ENCODE results near the gene INHBC. TPM values are rescaled to one million over a fixed set of nuclear protein-coding genes. Genes with fewer than 3 reads are reported as not detected.
"Not testable (repeated sequence)": the region's sequence is repeated elsewhere in the genome, so short reads cannot be mapped to it uniquely, and the experiment has no call there.

INHBC gene
- total RNA-seq, 4 donors from 2014 or later, result not detected

DNA sequence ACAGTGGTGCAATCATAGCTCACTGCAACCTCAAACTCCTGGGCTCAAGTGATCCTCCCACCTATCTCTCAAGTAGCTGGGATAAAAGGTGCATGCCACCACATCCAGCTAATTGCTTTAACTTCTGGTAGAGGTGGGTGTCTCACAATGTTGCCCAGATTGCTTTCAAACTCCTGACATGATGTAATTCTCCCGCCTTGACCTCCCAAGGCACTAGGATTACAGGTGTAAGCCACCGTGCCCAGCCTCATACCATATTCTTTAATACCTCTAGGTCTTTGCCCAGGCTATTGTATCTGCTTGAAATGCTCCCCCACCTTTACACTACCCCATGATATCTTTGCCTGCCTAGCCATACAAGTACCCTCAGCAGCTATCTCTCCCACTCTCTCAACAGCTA, 15.1 kb upstream of the INHBC start:
- Histone ChIP-seq H3K4me3 (no peak overlapping the region), H3K27ac (no peak overlapping the region), H3K27me3 (no peaks in the 10 kb centered on the region), H3K9me3 (no peaks in the 10 kb centered on the region), H3K36me3 (peaks cover 0 to 4% (median 0%) of the 10 kb centered on the region in 3 donors), H3K4me1 (no peaks in the 10 kb centered on the region)
- no peak for DNase-seq
- no peak for TF ChIP-seq POLR2A (IDR thresholded peaks at IDR 0.05)
- TF ChIP-seq, protein P1, sequence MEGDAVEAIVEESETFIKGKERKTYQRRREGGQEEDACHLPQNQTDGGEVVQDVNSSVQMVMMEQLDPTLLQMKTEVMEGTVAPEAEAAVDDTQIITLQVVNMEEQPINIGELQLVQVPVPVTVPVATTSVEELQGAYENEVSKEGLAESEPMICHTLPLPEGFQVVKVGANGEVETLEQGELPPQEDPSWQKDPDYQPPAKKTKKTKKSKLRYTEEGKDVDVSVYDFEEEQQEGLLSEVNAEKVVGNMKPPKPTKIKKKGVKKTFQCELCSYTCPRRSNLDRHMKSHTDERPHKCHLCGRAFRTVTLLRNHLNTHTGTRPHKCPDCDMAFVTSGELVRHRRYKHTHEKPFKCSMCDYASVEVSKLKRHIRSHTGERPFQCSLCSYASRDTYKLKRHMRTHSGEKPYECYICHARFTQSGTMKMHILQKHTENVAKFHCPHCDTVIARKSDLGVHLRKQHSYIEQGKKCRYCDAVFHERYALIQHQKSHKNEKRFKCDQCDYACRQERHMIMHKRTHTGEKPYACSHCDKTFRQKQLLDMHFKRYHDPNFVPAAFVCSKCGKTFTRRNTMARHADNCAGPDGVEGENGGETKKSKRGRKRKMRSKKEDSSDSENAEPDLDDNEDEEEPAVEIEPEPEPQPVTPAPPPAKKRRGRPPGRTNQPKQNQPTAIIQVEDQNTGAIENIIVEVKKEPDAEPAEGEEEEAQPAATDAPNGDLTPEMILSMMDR (IDR thresholded peaks at IDR 0.05), result no peak

- TF ChIP-seq, protein P1 (IDR thresholded peaks at IDR 0.05), result no peak
- no peak for TF ChIP-seq POLR2A (IDR thresholded peaks at IDR 0.05)
- H3K27me3 ChIP-seq, result no peaks in the 10 kb centered on the region
- DNase-seq, result no peak
- peaks cover 0 to 7% (median 0%) of the 10 kb centered on the region in 3 donors for H3K36me3 ChIP-seq
- H3K27ac ChIP-seq, result no peak overlapping the region
- H3K4me3 ChIP-seq, result no peak overlapping the region
- H3K9me3 ChIP-seq, result no peaks in the 10 kb centered on the region
- no peaks in the 10 kb centered on the region for H3K4me1 ChIP-seq
Measured at GRCh38 chr12:57420482-57420881, 14.1 kb upstream of the INHBC start.

GRCh38 chr12:57426948-57427347, 7.6 kb upstream of the INHBC start:
- peaks cover 0 to 12% (median 0%) of the 10 kb centered on the region in 3 donors for H3K36me3 ChIP-seq
- not testable (repeated sequence) for H3K27ac ChIP-seq, H3K4me3 ChIP-seq, DNase-seq, H3K9me3 ChIP-seq, H3K4me1 ChIP-seq, H3K27me3 ChIP-seq

GRCh38 chr12:57428965-57429364, 5.6 kb upstream of the INHBC start:
- peak overlapping the region in 2 of 4 donors; percentile 92 to 97 for H3K27ac ChIP-seq

DNA sequence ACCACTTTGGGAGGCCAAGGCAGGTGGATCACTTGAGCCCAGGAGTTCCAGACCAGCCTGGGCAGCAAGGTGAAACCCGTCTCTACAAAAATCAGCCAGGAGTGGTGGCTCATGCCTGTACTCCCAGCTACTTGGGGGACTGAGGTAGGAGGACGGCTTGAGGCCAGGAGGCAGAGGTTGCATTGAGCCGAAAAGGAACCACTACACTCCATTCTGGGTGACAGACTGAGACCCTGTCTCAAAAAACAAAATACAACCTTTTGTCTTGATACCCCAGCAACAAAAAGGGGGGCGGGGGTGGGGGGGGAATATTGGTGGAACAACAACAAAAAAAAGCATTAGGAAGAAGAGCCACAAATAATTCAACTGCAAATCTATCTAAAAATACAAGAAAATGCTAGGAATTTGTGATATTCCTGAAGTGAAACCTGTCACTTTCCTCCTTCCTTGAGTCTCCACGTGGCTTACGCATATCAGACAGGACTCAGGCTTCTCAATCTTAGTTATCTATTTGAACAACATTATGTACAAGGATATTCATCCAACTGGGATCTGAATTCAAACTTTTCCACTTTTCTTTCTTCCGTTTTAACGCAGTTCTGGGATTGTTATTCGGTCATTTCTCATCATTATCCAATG, 5.0 kb upstream of the INHBC start:
- no peaks in the 10 kb centered on the region for H3K27me3 ChIP-seq
- peaks cover 0 to 8% (median 0%) of the 10 kb centered on the region in 3 donors for H3K36me3 ChIP-seq
- peaks cover 0 to 6% (median 0%) of the 10 kb centered on the region in 4 donors for H3K4me1 ChIP-seq
- no peak for TF ChIP-seq POLR2A (IDR thresholded peaks at IDR 0.05)
- TF ChIP-seq, protein P1 (IDR thresholded peaks at IDR 0.05), result no peak
- peak overlapping the region; percentile 91 to 97 (median 94) for H3K27ac ChIP-seq
- H3K4me3 ChIP-seq, result peak overlapping the region; percentile 60 to 92 (median 76)
- peak in 1 of 3 donors; percentile 34 for DNase-seq
- H3K9me3 ChIP-seq, result no peaks in the 10 kb centered on the region

More at GRCh38 chr12:57428965-57429364, 5.6 kb upstream of the INHBC start:
- Histone ChIP-seq H3K36me3 (peaks cover 0 to 8% (median 0%) of the 10 kb centered on the region in 3 donors), H3K4me1 (peaks cover 0 to 6% (median 0%) of the 10 kb centered on the region in 4 donors), H3K4me3 (no peak overlapping the region), H3K27me3 (no peaks in the 10 kb centered on the region), H3K9me3 (no peaks in the 10 kb centered on the region)
- TF ChIP-seq, protein P1 (IDR thresholded peaks at IDR 0.05), result no peak
- no peak for TF ChIP-seq POLR2A (IDR thresholded peaks at IDR 0.05)
- peak in 1 of 3 donors; percentile 17 for DNase-seq

DNA sequence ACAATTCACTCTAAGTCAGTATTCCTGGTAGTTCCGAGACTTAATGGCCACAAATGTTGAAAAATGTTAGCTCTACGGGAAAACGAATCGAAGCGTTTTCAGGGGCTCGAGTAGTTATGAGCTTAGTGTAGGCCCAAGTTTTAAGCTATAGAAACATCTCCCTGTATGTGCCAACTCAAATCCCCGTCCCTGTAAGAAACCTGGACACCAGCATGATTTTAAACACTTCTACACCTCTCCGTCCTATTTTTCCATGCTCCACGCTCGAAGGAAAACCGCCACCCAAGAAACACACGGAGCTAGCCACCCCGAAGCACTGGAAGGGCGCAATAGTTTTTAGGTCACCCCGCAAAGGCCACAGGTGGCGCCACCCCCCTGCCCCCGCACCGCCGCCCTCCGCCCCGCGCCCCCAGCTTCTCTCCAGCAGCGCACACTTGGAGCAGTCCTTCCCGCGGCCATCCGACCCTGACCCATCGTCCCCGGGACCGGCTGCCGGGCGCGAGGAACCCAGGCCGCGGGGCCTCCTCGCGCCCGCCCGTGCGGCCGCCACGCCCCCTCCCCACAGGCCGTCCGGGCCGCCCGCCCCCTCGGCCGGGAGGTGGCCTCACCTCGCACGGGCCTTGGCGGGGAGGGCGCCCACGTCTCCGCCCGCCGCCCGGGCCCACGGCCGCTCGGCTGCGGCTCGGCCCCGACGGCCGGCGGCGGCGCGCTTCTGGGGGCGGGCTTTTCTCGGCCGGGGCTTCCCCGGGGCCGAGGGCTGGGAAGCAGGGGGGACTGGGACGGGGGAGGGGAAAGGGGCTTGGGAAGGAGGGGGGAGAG, 4.3 kb upstream of the INHBC start:
- H3K4me1 ChIP-seq, result peaks cover 0 to 6% (median 0%) of the 10 kb centered on the region in 4 donors
- peaks cover 0 to 7% (median 0%) of the 10 kb centered on the region in 3 donors for H3K36me3 ChIP-seq
- no peak for TF ChIP-seq POLR2A (IDR thresholded peaks at IDR 0.05)
- TF ChIP-seq, protein P1 (IDR thresholded peaks at IDR 0.05), result peak in 1 of 6 experiments; percentile 24
- H3K4me3 ChIP-seq, result peak overlapping the region; percentile 60 to 92 (median 76)
- H3K27ac ChIP-seq, result peak overlapping the region; percentile 91 to 97 (median 94)
- H3K9me3 ChIP-seq, result no peaks in the 10 kb centered on the region
- peak in 2 of 3 donors; percentile 49 to 72 for DNase-seq
- no peaks in the 10 kb centered on the region for H3K27me3 ChIP-seq
